GM19372 (cell line): ENCODE measurements around the gene SPECC1.
"Not testable (repeated sequence)": the region's sequence is repeated elsewhere in the genome, so short reads cannot be mapped to it uniquely, and the experiment has no call there.

Source experiments
- ATAC-seq: cut with Tn5 transposase; IDR thresholded peaks from one replicate; pipeline ENCODE4 v1.9.1; 2021; ENCODE audit warnings: mild to moderate bottlenecking, low read depth, moderate library complexity; ENCODE audit not compliant: unreplicated experiment

SPECC1 gene

GRCh38 chr17:20284022-20284421 is 274.9 kb downstream of the SPECC1 start:
- no peak for ATAC-seq

- no peak for ATAC-seq
These were observed 275.6 kb downstream of the SPECC1 start for GRCh38 chr17:20284570-20285295.

DNA sequence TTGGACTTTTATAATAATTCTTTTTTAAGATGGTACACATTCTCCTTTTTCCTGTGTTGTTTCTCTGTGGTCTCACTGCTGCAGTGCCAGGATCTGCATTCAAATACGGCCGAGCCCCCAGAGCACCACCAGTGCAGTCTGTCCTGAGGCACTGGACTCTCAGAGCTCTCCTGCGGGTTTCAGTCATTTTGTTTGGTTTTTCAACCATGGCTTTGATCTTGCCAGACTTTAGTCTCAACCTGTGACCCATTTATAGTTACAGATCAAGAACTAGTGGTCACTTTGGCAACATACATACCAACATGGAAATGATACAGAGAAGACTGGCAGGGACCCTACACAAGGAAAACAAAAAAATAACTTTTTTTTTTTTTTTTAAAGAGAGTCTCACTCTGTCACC is 280.8 kb downstream of the SPECC1 start:
- no peak for ATAC-seq

- ATAC-seq: no peak
These were observed 282.7 kb downstream of the SPECC1 start for GRCh38 chr17:20291853-20292252.

DNA sequence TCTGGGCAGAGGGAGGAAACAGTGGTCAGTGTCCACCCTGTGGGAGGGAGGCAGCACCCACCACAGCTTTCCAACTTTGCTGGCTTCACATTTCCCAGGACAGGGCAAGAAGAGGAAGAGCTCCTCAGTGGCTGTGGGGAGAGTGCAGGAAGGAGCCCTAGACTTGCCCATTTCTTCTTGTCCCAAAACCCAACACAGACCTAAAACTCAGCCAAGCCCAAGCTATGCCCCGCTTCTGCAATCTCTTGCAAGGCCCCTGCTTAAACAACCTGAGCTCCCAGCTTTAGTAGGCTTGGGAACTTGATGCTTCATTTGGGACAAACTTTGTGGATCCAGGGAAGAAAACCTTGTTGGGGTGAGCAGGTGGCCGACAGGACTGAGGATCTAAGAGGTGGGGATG is 284.3 kb downstream of the SPECC1 start:
- ATAC-seq: no peak

- ATAC-seq: no peak
These were observed 285.0 kb downstream of the SPECC1 start for GRCh38 chr17:20294120-20294519.

DNA sequence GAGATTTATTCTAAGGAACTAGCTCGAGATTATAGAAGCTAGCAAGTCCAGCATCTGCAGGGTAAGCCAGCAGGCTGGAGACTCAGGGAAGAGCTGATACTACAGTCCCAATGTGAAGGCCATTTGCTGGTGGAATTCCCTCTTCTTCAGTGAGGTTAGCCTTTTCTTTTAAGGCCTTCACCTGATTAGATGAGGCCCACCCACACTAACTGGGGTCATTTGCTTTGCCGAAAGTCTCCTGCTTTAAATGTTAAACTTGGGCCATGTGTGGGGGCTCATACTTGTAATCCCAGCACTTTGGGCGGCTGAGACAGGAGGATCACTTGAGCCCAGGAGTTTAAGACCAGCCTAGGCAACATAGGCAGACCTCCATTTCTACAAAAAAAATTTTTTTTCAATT is 289.9 kb downstream of the SPECC1 start:
- ATAC-seq: no peak

GRCh38 chr17:20300436-20300934 is 291.3 kb downstream of the SPECC1 start:
- ATAC-seq: no peak

GRCh38 chr17:20302246-20302917 is 293.2 kb downstream of the SPECC1 start:
- ATAC-seq: no peak

DNA sequence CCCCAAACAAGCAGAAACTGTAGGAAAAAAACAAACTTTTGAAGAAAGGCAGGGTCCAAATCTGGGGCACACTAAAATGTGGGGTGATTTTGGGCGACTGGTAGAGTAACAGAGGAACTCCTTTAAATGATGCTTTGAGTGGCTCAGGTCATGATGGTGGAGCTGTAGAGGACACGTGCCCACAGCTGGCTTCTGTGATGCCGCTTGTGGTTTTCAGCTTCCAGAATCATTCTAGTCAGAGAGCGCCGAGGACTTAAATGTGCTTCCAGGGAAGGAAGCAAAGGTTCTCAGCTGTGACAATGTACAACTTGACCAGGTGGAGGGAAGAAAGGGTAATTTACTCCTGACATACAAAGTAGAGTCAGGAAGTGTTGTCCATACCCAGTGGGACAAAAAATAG is 295.8 kb downstream of the SPECC1 start:
- no peak for ATAC-seq

DNA sequence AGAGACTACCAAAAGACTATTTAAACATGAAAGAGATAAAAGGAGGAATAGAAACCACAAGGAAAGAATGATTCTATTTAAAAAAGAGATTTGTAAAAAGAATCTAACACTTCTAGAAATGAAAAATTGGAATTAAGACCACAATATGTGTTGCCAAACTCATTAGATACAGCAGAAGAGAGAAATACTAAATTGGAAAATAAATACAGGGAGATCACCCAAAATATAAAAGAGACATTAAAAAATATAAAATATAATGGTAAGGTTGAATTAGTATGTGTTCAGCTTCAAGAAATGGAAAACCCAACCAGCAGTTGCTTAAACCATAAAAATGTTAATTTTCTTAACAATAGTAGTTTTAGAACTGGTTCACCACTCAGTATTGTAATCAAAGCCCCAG is 297.8 kb downstream of the SPECC1 start:
- ATAC-seq: no peak

DNA sequence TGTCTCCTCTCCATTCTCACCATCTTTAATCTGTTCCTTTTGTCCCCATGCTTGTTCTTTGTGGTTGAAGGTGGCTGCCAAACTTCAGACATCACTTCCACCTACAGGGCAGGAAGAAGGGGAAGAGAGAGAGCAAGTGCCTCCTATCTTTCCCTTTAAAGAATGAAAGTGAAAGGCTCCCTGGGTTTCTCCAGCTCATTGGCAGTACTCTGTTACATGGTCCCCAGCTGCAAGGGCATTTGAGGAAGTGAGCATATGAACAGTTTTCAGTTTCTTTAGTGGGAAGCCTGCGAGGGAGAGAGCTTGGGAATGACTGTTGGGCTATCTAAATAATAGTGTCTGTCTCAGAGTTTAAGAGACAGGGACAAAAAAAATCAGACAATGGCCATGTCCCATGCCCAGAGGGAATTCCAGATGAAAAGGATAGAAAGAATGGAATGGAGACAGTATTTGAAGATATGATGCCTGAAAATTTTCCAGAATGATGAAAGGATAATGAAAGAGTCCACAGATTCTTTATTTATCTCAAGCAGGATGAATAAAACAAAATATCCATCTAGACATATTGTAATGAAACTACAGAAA is 298.3 kb downstream of the SPECC1 start:
- ATAC-seq: no peak

DNA sequence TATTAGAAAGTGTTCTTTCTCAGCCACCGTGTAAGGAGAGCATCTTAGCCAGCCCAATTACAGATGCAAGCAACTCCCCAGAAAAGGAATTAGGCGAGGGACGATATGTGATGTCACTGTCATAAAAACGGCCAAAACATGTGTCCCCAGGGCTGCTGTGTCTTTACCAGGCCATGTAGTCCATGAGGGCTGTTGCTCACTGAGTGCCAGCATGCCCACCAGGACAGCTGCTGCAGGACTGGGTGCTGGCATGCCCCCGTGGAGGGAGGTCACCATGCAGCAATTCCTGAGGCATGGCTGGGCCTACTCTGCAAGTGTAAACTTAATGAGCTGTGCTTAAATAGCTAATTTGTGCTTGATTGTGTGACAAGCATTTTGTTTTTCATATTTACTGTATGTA is 301.3 kb downstream of the SPECC1 start:
- no peak for ATAC-seq

DNA sequence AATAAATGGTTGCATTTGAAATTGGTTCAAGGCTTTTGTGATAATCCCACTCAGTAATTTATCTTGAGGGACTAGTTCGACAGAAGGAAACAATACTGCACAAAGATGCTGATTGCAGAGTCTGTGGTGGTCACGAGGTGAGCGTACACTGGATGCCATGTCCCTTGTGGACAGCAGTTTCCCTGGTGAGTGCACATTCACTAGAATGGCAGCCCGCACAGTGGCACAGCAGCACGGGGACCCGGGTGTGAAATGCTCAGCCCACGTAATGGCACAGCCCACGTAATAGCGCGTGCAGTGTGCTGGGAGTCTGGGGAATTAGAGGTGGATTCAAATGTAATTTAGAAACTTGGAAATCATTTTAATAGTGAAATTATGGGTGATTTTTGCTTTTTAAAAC is 304.1 kb downstream of the SPECC1 start:
- ATAC-seq: no peak

GRCh38 chr17:20313891-20314290 is 304.7 kb downstream of the SPECC1 start:
- ATAC-seq: no peak

GRCh38 chr17:20314834-20315233 is 305.7 kb downstream of the SPECC1 start:
- no peak for ATAC-seq

DNA sequence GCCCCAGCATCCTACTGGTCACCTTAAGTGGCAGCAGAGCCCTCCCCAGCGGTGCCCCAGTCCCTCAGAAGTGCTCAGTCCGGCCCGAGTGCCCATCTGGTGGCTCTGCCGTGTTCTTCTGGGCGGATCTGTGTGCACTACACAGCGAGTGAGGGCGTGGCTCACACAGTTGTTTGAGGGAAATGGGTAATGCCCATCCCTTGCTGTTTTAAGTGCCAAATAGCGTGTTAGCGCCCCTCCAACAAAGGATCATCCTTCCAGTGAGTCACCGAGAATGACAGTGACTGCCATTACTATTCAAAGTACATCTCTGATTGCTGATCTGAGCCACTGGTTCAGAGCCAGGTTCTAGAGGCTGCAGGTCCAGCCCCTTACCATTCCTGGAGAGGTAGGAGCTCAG is 306.2 kb downstream of the SPECC1 start:
- no peak for ATAC-seq

GRCh38 chr17:20315821-20316220 is 306.7 kb downstream of the SPECC1 start:
- ATAC-seq: no peak

GRCh38 chr17:20320535-20321229 is 311.5 kb downstream of the SPECC1 start:
- not testable (repeated sequence) for ATAC-seq

- ATAC-seq: not testable (repeated sequence)
These were observed 312.2 kb downstream of the SPECC1 start for GRCh38 chr17:20321357-20321756.

GRCh38 chr17:20327739-20328138 is 318.6 kb downstream of the SPECC1 start:
- not testable (repeated sequence) for ATAC-seq
